Tibial artery (tissue), 4 donors: ENCODE measurements around the gene CENPB.

Experiments used
- DNase-seq, 2 donors: peaks; one replicate each; pipeline ENCODE4 v3.0.0-alpha.2; 2019
- H3K27ac ChIP-seq, 2 donors: fragments of 200-600 bp; sonication (generic) in 1 of 2; 1 replicate in 1 of 2; 2 replicates in 1 of 2; pipeline ENCODE4 v1.5.1; 2018 to 2019; ENCODE audit warnings: mild to moderate bottlenecking in 1 of 2
- H3K27me3 ChIP-seq, 2 donors: fragments of 200-600 bp; sonication (generic) in 1 of 2; one replicate each; pipeline versions ENCODE4 v1.5.1 to v1.6.0; 2016 to 2019
- H3K36me3 ChIP-seq, 3 donors: fragments of 200-600 bp; sonication (generic) in 2 of 3; one replicate each; pipeline ENCODE4 v1.5.1; 2016 to 2019; ENCODE audit warnings: mild to moderate bottlenecking in 2 of 3
- H3K4me1 ChIP-seq, 4 donors: fragments of 200-600 bp; sonication (generic) in 2 of 4; 1 replicate in 3 of 4; 2 replicates in 1 of 4; pipeline ENCODE4 v1.5.1; 2016 to 2019
- H3K4me3 ChIP-seq, 2 donors: fragments of 200-600 bp; sonication (generic) in 1 of 2; 1 replicate in 1 of 2; 2 replicates in 1 of 2; pipeline ENCODE4 v1.5.1; 2018 to 2019; ENCODE audit warnings: mild to moderate bottlenecking in 2 of 2
- H3K9me3 ChIP-seq, 3 donors: fragments of 200-600 bp; sonication (generic) in 1 of 3; one replicate each; pipeline ENCODE4 v1.5.1; 2016 to 2019
- intact Hi-C: fragments of 100-400 bp; cut with DNase I; formaldehyde crosslinking; loops from one replicate; pipeline ENCODE4 v1.15.0; 2023; ENCODE audit warnings: low total_unique reads
- TF ChIP-seq, protein P1 (sequence below), 2 experiments: fragments of 200-600 bp in 1 of 2; fragments of 450-650 bp in 1 of 2; IDR thresholded peaks; one replicate each; pipeline ENCODE4 v1.5.1; 2017 to 2019; ENCODE audit warnings: antibody characterized with exemption in 2 of 2, mild to moderate bottlenecking in 1 of 2, moderate library complexity in 1 of 2

CENPB gene

DNA sequence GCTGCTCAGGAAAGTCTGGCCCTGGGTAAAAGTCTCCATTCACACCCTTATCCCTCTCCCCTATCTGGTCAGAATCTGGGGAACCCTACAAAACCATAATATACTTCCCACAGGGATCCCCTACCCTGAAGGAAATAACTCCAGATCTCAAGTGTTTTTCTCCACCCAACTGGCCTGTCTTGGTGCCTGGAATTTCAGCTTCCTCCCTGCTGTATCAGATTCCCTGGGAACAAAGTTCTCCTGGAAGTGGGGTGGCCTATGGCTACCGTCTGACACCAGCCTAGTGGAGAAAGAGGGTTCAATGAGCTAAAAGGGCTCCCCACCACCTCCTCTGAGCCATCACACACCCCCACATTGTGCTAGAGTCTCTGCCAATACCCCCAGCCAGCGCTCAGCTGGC lies 39.1 kb downstream of the CENPB start:
- peaks cover 0 to 51% of the 10 kb centered on the region in 2 donors for H3K27me3 ChIP-seq
- intact Hi-C loops = no loop called here
- H3K9me3 ChIP-seq = no peaks in the 10 kb centered on the region
- DNase-seq = no peak
- no peak overlapping the region for H3K4me3 ChIP-seq
- H3K36me3 ChIP-seq = peaks cover 0 to 4% (median 0%) of the 10 kb centered on the region in 3 donors
- H3K27ac ChIP-seq = no peak overlapping the region
- TF ChIP-seq, protein P1, sequence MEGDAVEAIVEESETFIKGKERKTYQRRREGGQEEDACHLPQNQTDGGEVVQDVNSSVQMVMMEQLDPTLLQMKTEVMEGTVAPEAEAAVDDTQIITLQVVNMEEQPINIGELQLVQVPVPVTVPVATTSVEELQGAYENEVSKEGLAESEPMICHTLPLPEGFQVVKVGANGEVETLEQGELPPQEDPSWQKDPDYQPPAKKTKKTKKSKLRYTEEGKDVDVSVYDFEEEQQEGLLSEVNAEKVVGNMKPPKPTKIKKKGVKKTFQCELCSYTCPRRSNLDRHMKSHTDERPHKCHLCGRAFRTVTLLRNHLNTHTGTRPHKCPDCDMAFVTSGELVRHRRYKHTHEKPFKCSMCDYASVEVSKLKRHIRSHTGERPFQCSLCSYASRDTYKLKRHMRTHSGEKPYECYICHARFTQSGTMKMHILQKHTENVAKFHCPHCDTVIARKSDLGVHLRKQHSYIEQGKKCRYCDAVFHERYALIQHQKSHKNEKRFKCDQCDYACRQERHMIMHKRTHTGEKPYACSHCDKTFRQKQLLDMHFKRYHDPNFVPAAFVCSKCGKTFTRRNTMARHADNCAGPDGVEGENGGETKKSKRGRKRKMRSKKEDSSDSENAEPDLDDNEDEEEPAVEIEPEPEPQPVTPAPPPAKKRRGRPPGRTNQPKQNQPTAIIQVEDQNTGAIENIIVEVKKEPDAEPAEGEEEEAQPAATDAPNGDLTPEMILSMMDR (IDR thresholded peaks at IDR 0.05) = no peak
- peaks cover 0 to 15% (median 0%) of the 10 kb centered on the region in 4 donors for H3K4me1 ChIP-seq

DNA sequence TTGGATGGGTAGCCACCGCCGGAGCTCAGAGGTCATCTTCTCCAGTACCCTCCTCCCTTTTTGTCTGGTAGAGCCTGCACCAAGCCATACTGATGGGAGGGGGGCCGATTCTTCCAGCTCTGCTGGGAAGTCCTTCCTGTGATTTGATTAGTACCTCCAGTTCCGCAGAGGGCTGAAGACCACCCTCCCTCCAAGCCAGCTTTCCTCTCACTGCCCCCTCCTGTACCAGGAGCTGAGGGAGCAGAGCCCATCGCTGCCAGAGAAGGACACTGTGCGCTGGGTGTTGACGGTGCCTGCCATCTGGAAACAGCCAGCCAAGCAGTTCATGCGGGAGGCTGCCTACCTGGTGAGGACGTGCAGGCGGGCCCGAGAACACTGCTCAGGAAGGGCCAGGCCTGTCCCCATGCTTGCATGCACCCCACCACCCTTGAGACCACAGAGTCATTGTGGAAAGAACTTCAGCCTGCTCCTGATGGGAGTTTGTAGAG lies 40.8 kb downstream of the CENPB start:
- H3K27me3 ChIP-seq = peaks cover 0 to 45% of the 10 kb centered on the region in 2 donors
- TF ChIP-seq, protein P1 (IDR thresholded peaks at IDR 0.05) = no peak
- H3K9me3 ChIP-seq = no peaks in the 10 kb centered on the region
- no peak overlapping the region for H3K27ac ChIP-seq
- peaks cover 0 to 7% (median 0%) of the 10 kb centered on the region in 4 donors for H3K4me1 ChIP-seq
- DNase-seq = no peak
- peaks cover 0 to 4% (median 0%) of the 10 kb centered on the region in 3 donors for H3K36me3 ChIP-seq
- H3K4me3 ChIP-seq = no peak overlapping the region
- intact Hi-C loops = no loop called here

DNA sequence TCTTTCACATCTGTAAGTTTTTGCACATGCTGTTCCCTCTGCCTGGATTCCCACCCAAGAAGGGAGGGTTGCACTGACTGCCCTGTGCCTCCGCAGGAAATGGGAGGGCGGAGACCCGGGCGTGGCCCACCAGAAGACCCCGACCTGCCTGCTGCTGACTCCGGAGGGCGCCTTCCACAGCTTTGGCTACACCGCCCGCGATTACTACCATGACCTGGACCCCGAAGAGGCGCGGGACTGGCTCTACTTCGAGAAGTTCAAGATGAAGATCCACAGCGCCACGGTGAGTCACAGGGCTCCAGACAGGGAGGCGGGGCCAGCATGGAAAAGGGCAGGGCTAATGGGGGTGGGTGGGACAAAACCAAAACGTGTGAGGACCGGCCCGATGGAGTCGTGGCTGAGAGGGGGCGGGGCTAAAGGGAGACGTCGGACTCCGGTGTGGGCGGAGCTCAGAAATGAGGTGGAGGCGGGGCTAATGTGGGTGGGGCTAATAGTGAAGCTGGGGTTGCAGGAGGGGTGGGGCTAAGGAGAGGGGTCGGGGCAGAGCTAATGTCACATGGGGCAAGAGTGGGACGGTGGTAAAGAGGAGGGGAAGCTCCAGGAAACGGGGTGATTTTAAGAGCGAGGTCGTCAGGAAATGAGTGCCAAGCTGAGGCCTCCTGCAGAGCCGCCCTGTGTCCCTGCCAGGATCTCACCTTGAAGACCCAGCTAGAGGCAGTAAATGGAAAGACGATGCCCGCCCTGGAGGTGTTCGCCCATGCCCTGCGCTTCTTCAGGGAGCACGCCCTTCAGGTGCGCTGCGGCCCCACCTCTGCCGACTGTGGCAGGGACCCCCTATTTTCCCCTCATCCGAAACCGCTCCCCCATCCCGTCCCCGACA lies 41.5 kb downstream of the CENPB start:
- TF ChIP-seq, protein P1 (IDR thresholded peaks at IDR 0.05) = no peak
- no peak overlapping the region for H3K27ac ChIP-seq
- H3K4me3 ChIP-seq = no peak overlapping the region
- peaks cover 0 to 7% (median 0%) of the 10 kb centered on the region in 4 donors for H3K4me1 ChIP-seq
- peak in 1 of 2 donors; percentile 55 for DNase-seq
- intact Hi-C loops = no loop called here
- peaks cover 0 to 4% (median 0%) of the 10 kb centered on the region in 3 donors for H3K36me3 ChIP-seq
- peaks cover 0 to 38% of the 10 kb centered on the region in 2 donors for H3K27me3 ChIP-seq
- H3K9me3 ChIP-seq = no peaks in the 10 kb centered on the region

DNA sequence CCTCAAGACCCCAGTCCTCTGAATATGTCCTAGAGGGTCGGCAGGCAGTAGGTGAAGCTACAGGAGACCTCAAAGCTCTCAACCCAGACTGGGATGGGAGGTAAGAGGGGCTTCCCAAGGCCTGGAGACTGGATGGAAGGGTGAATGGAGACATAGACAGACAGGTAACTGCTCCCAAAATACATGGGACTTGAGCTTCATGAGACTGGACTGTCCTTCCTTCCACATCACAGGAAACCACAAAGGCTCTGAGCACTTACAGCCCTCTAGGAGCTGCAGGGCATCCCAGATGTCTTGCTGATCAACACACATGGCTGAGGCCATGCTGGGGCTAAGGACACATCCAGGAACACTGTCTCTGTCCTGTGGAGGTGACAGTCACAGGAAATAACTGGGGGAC lies 42.5 kb downstream of the CENPB start:
- peaks cover 0 to 4% (median 0%) of the 10 kb centered on the region in 3 donors for H3K36me3 ChIP-seq
- intact Hi-C loops = no loop called here
- H3K4me3 ChIP-seq = no peak overlapping the region
- no peak for DNase-seq
- peaks cover 0 to 28% of the 10 kb centered on the region in 2 donors for H3K27me3 ChIP-seq
- no peaks in the 10 kb centered on the region for H3K4me1 ChIP-seq
- H3K27ac ChIP-seq = no peak overlapping the region
- no peaks in the 10 kb centered on the region for H3K9me3 ChIP-seq
- TF ChIP-seq, protein P1 (IDR thresholded peaks at IDR 0.05) = no peak

DNA sequence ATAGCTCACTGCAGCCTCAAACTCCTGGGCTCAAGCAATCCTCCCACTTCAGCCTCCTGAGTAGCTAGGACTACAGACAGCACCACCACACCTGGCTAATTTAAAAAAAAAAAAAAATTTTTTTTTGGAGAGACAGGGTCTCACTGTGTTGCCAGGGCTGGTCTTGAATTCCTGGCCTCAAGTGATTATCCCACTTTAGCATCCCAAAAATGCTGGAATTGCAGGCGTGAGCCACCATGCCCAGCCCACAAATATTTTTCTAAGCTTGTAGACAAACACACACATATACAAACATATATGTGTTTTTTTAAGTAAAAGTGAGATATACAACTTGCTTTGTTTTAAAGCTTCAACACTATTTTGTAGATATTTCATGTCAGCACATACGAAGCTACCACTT lies 43.3 kb downstream of the CENPB start:
- H3K36me3 ChIP-seq = peaks cover 0 to 2% (median 0%) of the 10 kb centered on the region in 3 donors

More for the DNA sequence above, 43.3 kb downstream of the CENPB start:
- TF ChIP-seq, protein P1 (IDR thresholded peaks at IDR 0.05) = no peak
- Histone ChIP-seq H3K4me1 (no peaks in the 10 kb centered on the region), H3K27me3 (peaks cover 0 to 22% of the 10 kb centered on the region in 2 donors), H3K27ac (no peak overlapping the region), H3K9me3 (no peaks in the 10 kb centered on the region), H3K4me3 (no peak overlapping the region)
- intact Hi-C loops = no loop called here
- no peak for DNase-seq
